ENCODE results near the gene PPP1R14C.

DNA sequence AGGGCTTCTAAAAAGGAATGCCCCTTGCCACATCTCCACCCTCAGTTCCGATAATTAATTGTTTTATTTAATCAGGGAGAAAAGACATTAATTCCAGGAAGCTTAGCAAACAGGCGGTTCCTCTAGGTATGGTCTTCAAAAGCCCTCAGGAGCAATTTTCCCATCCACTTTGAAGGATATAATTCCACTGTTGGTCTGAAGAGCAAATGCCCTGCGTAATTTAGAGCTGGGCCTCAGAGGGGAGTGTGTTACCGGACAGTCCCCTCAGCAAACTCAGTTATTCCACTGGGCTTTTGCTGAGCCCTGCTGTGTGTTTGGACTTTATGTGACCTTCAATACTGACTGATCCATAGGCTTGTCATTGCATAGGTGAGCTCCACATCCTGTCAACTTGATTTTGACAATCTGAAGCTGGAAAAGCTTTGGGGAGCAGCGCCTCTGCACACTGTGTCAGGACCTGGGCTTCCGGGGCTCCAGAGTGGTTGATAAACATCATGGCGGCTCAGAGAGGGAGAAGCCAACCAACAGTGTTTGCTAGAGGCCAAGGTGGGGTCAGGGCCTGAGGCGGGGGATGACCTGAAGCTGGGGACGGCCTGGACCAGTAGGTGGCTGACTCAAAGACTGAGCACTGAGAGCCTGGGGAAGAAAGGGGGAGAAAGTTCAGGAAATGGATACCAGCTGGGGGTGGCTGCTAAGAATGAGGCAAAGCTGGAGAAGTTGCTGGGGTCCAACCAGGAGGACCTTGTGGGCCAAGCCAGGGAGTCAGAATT is 43.5 kb downstream of the PPP1R14C start:
- TF ChIP-seq, protein P1, sequence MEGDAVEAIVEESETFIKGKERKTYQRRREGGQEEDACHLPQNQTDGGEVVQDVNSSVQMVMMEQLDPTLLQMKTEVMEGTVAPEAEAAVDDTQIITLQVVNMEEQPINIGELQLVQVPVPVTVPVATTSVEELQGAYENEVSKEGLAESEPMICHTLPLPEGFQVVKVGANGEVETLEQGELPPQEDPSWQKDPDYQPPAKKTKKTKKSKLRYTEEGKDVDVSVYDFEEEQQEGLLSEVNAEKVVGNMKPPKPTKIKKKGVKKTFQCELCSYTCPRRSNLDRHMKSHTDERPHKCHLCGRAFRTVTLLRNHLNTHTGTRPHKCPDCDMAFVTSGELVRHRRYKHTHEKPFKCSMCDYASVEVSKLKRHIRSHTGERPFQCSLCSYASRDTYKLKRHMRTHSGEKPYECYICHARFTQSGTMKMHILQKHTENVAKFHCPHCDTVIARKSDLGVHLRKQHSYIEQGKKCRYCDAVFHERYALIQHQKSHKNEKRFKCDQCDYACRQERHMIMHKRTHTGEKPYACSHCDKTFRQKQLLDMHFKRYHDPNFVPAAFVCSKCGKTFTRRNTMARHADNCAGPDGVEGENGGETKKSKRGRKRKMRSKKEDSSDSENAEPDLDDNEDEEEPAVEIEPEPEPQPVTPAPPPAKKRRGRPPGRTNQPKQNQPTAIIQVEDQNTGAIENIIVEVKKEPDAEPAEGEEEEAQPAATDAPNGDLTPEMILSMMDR (IDR thresholded peaks at IDR 0.05): no peak
- TF ChIP-seq POLR2A (IDR thresholded peaks at IDR 0.05) (no peak), POLR2AphosphoS5 (IDR thresholded peaks at IDR 0.05) (no peak), EP300 (IDR thresholded peaks at IDR 0.05) (no peak)
